ENCODE data around the gene GIGYF2. TPM values are rescaled to one million over a fixed set of nuclear protein-coding genes. Genes with fewer than 3 reads are reported as not detected.

GIGYF2 gene
- total RNA-seq, 6 donors from 2014 or later: 54.7 to 127 (median 70.8) TPM

- H3K9me3 ChIP-seq: no peaks in the 10 kb centered on the region
- DNase-seq: no peak
- H3K36me3 ChIP-seq: peaks cover 0 to 12% (median 2%) of the 10 kb centered on the region in 4 donors
- H3K27me3 ChIP-seq: no peaks in the 10 kb centered on the region
- H3K4me1 ChIP-seq: no peaks in the 10 kb centered on the region
- TF ChIP-seq CTCF (IDR thresholded peaks at IDR 0.05): no peak
- no peak for TF ChIP-seq EP300 (IDR thresholded peaks at IDR 0.05)
- no peak for TF ChIP-seq POLR2AphosphoS5 (IDR thresholded peaks at IDR 0.05)
- no peak for TF ChIP-seq POLR2A (IDR thresholded peaks at IDR 0.05)
- no peak overlapping the region for H3K27ac ChIP-seq
- 95 to 98% methylated on average over 2 of the region's 2 CpGs for WGBS, 2 donors
- H3K4me3 ChIP-seq: no peak overlapping the region
- no peak for ATAC-seq (ENCODE audit: low FRiP score in 2 of 2)
Measured at GRCh38 chr2:232863996-232864395, 166.9 kb downstream of the GIGYF2 start.

- ATAC-seq (ENCODE audit: low FRiP score in 2 of 2) (no peak), DNase-seq (no peak)
- Histone ChIP-seq H3K4me1 (no peaks in the 10 kb centered on the region), H3K27ac (no peak overlapping the region), H3K9me3 (no peaks in the 10 kb centered on the region), H3K4me3 (no peak overlapping the region), H3K36me3 (peaks cover 0 to 8% (median 2%) of the 10 kb centered on the region in 4 donors), H3K27me3 (no peaks in the 10 kb centered on the region)
- TF ChIP-seq EP300 (IDR thresholded peaks at IDR 0.05) (no peak), POLR2AphosphoS5 (IDR thresholded peaks at IDR 0.05) (no peak), POLR2A (IDR thresholded peaks at IDR 0.05) (no peak), CTCF (IDR thresholded peaks at IDR 0.05) (no peak)
- 97% methylated on average over 1 of the region's 1 CpG for WGBS, 2 donors
Measured at GRCh38 chr2:232865165-232865564, 168.0 kb downstream of the GIGYF2 start.

GRCh38 chr2:232866104-232866503, 169.0 kb downstream of the GIGYF2 start:
- Histone ChIP-seq H3K9me3 (no peaks in the 10 kb centered on the region), H3K36me3 (peaks cover 0 to 5% (median 2%) of the 10 kb centered on the region in 4 donors), H3K27ac (no peak overlapping the region), H3K4me1 (no peaks in the 10 kb centered on the region), H3K27me3 (no peaks in the 10 kb centered on the region), H3K4me3 (no peak overlapping the region)
- ATAC-seq (ENCODE audit: low FRiP score in 2 of 2) (no peak), DNase-seq (no peak)
- WGBS, 2 donors: 90 to 93% methylated on average over 4 of the region's 4 CpGs
- no peak for TF ChIP-seq EP300 (IDR thresholded peaks at IDR 0.05)
- TF ChIP-seq CTCF (IDR thresholded peaks at IDR 0.05): no peak
- TF ChIP-seq POLR2A (IDR thresholded peaks at IDR 0.05): no peak
- no peak for TF ChIP-seq POLR2AphosphoS5 (IDR thresholded peaks at IDR 0.05)

GRCh38 chr2:232869138-232870017, 172.2 kb downstream of the GIGYF2 start:
- Histone ChIP-seq H3K36me3 (no peaks in the 10 kb centered on the region), H3K27me3 (no peaks in the 10 kb centered on the region), H3K4me1 (no peaks in the 10 kb centered on the region), H3K27ac (no peak overlapping the region), H3K9me3 (no peaks in the 10 kb centered on the region), H3K4me3 (no peak overlapping the region)
- no peak for DNase-seq
- ATAC-seq (ENCODE audit: low FRiP score in 2 of 2): no peak
- 77 to 80% methylated on average over 15 of the region's 15 CpGs for WGBS, 2 donors
- no peak for TF ChIP-seq POLR2AphosphoS5 (IDR thresholded peaks at IDR 0.05)
- no peak for TF ChIP-seq EP300 (IDR thresholded peaks at IDR 0.05)
- no peak for TF ChIP-seq POLR2A (IDR thresholded peaks at IDR 0.05)
- no peak for TF ChIP-seq CTCF (IDR thresholded peaks at IDR 0.05)
